ENCODE measurements around the gene MRS2.

The MRS2 gene

DNA sequence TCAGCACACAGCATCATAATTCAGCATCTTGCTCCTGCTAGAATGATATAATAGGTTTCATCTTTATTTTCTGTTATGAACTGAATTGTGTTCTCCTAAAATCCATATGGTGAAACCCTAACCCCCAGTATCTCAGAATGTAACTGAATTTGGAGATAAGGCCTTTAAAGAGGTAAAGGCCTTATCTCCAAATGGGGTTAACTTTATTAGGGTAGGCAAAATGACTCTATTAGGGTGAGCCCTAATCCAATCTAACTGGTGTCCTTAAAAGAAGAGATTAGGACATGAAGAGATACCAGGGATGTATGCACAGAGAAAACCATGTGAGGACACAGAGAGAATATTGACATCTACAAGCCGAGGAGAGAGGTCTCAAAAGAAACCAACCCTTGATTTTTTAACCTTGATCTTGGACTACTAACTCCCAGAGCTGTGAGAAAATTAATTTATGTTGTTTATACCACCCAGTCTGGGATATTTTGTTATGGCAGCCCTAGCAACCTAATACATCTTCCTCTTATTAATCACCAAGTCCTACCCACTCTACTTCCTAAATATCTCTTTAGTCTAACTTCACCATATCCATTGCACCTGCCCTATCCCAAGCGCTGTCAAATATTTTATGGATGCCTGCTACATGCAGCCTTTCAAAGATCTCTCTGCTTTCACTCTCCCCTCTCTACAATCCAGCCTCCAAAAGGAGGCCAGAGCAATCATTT lies 8.5 kb upstream of the MRS2 start:
- no peaks in the 10 kb centered on the region for H3K4me1 ChIP-seq (ENCODE audit: low read length)
- H3K79me2 ChIP-seq (ENCODE audit: low read length): no peaks in the 10 kb centered on the region
- H3F3A ChIP-seq (ENCODE audit: insufficient read depth, low read length): no peaks in the 10 kb centered on the region
- no peak overlapping the region for H3K27ac ChIP-seq (ENCODE audit: low read length)
- H3K36me3 ChIP-seq (replicated peaks; ENCODE audit: insufficient read depth, low read length): no peaks in the 10 kb centered on the region
- no peaks in the 10 kb centered on the region for H4K20me1 ChIP-seq (ENCODE audit: insufficient read depth, low read length)
- no peak for DNase-seq
- H3K9me3 ChIP-seq (replicated peaks; ENCODE audit: insufficient read depth, low read length): no peaks in the 10 kb centered on the region
- no peak overlapping the region for H2AFZ ChIP-seq (ENCODE audit: low read length)
- no peak overlapping the region for H3K9ac ChIP-seq (ENCODE audit: low read length)
- H3K27me3 ChIP-seq (replicated peaks; ENCODE audit: insufficient read depth, low read length): no peaks in the 10 kb centered on the region
- no peaks in the 10 kb centered on the region for H3K9me2 ChIP-seq (replicated peaks; ENCODE audit: insufficient read depth, low read length)
- H3K4me2 ChIP-seq (ENCODE audit: low read depth, low read length): no peak overlapping the region
- no peak overlapping the region for H3K4me3 ChIP-seq (ENCODE audit: low read length)
- TF ChIP-seq CTCF (IDR thresholded peaks at IDR 0.05; ENCODE audit: low read length) (no peak), EZH2phosphoT487 (IDR thresholded peaks at IDR 0.05; ENCODE audit: low read length) (no peak), EZH2 (optimal IDR thresholded peaks at IDR 0.05; ENCODE audit: low read depth, low read length) (no peak)

GRCh38 chr6:24394780-24395437 lies 7.8 kb upstream of the MRS2 start:
- Histone ChIP-seq H3K9me3 (replicated peaks; ENCODE audit: insufficient read depth, low read length) (no peaks in the 10 kb centered on the region), H3K9me2 (replicated peaks; ENCODE audit: insufficient read depth, low read length) (no peaks in the 10 kb centered on the region), H3K9ac (ENCODE audit: low read length) (no peak overlapping the region), H3K4me1 (ENCODE audit: low read length) (no peaks in the 10 kb centered on the region), H3F3A (ENCODE audit: insufficient read depth, low read length) (no peaks in the 10 kb centered on the region), H3K27me3 (replicated peaks; ENCODE audit: insufficient read depth, low read length) (no peaks in the 10 kb centered on the region), H2AFZ (ENCODE audit: low read length) (no peak overlapping the region), H3K36me3 (replicated peaks; ENCODE audit: insufficient read depth, low read length) (no peaks in the 10 kb centered on the region), H3K4me2 (ENCODE audit: low read depth, low read length) (no peak overlapping the region), H3K79me2 (ENCODE audit: low read length) (no peaks in the 10 kb centered on the region), H3K27ac (ENCODE audit: low read length) (no peak overlapping the region), H4K20me1 (ENCODE audit: insufficient read depth, low read length) (no peaks in the 10 kb centered on the region), H3K4me3 (ENCODE audit: low read length) (no peak overlapping the region)
- DNase-seq: no peak
- no peak for TF ChIP-seq CTCF (IDR thresholded peaks at IDR 0.05; ENCODE audit: low read length)
- TF ChIP-seq EZH2phosphoT487 (IDR thresholded peaks at IDR 0.05; ENCODE audit: low read length): no peak
- no peak for TF ChIP-seq EZH2 (optimal IDR thresholded peaks at IDR 0.05; ENCODE audit: low read depth, low read length)

GRCh38 chr6:24396824-24397223 lies 5.9 kb upstream of the MRS2 start:
- Histone ChIP-seq H3K4me2 (ENCODE audit: low read depth, low read length) (no peak overlapping the region), H3K36me3 (replicated peaks; ENCODE audit: insufficient read depth, low read length) (no peaks in the 10 kb centered on the region), H3K9me2 (replicated peaks; ENCODE audit: insufficient read depth, low read length) (no peaks in the 10 kb centered on the region), H4K20me1 (ENCODE audit: insufficient read depth, low read length) (no peaks in the 10 kb centered on the region), H3K27me3 (replicated peaks; ENCODE audit: insufficient read depth, low read length) (no peaks in the 10 kb centered on the region), H3K4me3 (ENCODE audit: low read length) (no peak overlapping the region), H3F3A (ENCODE audit: insufficient read depth, low read length) (no peaks in the 10 kb centered on the region), H3K9ac (ENCODE audit: low read length) (no peak overlapping the region), H2AFZ (ENCODE audit: low read length) (no peak overlapping the region), H3K79me2 (ENCODE audit: low read length) (no peaks in the 10 kb centered on the region), H3K27ac (ENCODE audit: low read length) (no peak overlapping the region), H3K4me1 (ENCODE audit: low read length) (no peaks in the 10 kb centered on the region), H3K9me3 (replicated peaks; ENCODE audit: insufficient read depth, low read length) (no peaks in the 10 kb centered on the region)
- TF ChIP-seq EZH2 (optimal IDR thresholded peaks at IDR 0.05; ENCODE audit: low read depth, low read length): no peak
- TF ChIP-seq CTCF (IDR thresholded peaks at IDR 0.05; ENCODE audit: low read length): no peak
- no peak for TF ChIP-seq EZH2phosphoT487 (IDR thresholded peaks at IDR 0.05; ENCODE audit: low read length)
- DNase-seq: no peak
